NAMALWA (cell line): ENCODE data around the gene CYP2A6.
"Not testable (repeated sequence)": the region's sequence is repeated elsewhere in the genome, so short reads cannot be mapped to it uniquely, and the experiment has no call there.

Experiments used
- DNase-seq: peaks from one replicate; pipeline ENCODE4 v3.0.0-alpha.2; 2015; ENCODE audit warnings: low spot score

The CYP2A6 gene

DNA sequence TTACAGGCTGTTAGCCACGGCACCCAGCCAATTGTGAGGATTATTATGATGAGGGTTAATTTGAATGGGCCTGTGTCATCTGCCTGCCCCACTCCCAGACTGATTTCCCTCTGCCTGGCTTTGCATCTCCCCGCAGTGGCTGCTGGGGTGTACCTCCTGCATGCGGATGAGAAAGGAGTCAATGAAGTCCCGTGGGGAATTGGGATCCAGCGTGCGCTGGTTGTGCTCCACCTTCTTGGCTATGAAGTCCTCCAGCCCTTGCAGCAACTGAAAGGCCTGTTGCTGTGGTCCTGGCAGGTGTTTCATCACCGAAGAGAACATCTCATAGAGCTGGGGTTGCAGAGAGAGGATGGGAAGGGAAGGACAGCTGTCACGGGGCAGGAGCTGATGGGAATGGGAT is 3.5 kb downstream of the CYP2A6 start:
- not testable (repeated sequence) for DNase-seq

DNA sequence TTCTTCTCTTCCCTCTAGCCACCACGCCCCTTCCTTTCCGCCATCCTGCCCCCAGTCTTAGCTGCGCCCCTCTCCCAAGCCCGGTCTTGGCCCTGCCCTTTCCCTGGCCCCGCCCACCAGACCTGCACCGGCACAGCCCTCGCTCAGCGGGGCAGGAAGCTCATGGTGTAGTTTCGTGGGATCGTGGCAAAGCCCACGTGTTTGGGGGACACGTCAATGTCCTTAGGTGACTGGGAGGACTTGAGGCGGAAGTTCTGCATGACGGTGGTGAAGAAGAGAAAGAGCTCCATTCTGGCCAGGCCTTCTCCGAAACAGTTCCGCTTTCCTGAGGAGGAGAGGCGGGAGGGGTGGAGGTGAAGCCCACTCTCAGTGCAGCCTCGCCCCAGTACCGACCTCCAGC is 6.6 kb downstream of the CYP2A6 start:
- DNase-seq, result not testable (repeated sequence)

DNA sequence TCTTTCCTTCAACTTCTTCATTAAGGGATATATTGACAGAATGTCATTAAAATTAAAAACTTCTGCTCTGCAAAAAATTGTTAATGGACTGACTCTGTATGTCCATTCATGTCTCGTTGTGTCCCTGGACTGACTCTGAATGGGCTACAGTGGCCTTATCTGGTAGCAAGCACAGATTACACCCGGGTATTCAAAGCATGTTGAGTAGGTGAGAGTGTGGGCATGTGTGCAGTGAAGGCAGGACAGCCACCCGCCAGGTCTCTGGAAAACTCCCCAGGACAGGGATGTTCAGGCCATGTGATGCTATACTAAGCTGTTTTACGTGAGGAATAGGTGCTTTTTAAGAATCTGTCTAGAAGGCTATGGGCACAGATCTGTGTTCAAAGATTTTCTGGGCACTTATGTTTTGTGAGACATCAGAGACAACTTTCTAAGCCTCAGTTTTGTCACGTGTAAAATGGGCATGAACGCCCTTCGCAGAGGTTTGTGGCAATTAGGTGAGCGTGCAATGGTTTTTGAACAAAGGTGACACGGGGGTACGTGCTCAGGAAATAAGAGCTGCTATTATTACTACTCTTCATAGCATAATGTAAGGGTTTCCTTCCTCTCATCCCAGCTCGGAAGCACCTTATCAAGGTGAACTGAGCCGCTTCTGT is 7.1 kb downstream of the CYP2A6 start:
- not testable (repeated sequence) for DNase-seq

DNA sequence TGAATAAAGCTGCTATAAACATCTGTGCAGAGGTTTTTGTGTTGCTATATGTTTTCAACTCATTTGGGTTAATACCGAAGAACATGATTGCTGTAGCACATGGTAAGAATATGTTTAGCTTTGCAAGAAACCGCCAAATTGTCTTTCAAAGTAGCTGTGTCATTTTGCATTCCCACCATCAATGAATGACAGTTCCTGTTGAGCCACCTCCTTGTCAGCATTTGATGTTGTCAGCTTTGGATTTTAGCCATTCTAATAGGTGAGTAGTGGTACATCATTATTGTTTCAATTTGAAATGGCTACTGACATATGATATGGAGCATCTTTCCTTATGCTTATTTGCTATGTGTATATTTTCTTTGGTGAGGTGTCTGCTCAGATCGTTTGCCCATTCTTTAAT is 8.2 kb downstream of the CYP2A6 start:
- not testable (repeated sequence) for DNase-seq

DNA sequence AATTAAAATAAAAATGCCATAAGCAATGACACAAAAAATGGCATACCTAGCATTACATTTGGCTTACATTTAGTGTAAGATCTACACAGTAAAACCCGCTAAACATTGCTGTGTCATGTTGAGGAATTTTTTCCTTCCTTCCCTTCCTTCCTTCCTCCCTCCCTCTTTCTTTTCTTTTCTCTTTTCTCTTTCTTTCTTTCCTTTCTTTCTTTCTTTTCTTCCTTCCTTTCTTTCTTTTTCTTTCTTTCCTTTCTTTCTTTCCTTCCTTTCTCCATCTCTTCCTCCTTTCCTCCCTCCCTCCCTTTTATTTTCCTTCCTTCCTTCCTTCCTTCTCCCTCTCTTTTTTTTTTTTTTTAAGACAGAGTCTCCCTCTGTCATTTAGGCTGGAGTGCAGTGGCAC is 11.8 kb downstream of the CYP2A6 start:
- DNase-seq, result not testable (repeated sequence)

DNA sequence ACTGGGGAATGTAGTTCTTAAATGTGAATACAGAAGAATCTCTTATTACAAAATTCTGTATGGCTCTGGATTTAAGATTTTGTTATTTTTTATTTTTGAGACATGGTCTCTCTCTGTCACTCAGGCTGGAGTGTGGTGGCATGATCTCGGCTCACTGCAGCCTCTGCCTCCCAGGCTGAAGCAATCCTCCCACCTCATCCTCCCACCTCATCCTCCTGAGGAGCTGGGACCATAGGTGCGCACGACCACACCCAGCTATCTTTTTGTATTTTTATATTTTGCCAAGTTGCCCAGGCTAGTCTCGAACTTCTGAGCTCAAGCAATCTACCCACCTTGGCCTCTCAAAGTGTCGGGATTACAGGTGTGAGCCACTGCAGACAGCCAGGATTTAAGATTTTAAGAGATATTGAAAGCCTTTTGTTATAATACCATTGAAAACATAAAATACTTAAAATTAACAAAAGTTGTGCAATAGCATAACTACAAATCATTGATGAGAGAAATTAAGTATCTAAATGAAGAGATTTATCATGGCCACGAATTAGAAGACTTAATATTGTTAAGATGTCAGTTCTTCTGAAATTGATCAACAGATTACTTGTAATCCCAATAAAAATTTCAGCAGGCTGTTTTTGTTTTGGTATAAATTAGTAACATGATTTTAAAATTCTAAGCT is 13.4 kb downstream of the CYP2A6 start:
- DNase-seq, result no peak

DNA sequence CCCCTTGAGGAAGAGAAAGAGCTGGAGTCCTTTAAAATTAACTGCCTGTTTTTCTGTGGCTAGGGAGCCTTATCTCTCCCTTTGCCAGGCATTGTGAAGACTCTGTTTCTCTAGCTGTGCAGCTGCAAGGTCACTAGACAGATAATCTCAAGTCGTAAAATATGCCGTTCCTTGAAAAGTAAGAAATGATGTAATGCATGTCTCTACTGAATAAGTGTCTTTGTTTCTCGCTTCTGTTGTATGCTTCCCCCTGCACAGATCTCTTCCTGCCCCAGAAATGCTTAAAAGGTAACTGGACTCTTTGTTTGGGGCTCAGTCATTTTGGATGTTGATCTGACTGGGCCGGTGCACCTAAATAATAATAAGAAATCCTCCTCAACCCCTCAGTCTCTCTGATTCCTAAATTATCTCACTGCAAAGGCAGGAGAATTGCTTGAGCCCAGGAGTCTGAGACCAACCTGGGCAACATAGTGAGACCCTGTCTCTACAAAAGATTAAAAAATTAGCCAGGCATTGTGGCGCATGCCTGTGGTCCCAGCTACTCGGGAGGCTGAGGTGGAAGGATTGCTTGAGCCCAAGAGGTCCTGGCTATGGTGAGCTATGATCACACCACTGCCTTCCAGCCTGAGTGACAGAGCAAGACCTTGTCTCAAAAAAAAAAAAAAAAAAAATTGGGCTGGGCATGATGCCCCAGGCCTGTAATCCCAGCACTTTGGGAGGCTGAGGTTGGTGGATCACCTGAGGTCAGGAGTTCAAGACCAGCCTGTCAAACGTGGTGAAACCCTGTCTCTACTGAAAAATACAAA is 16.3 kb downstream of the CYP2A6 start:
- DNase-seq, result not testable (repeated sequence)

DNA sequence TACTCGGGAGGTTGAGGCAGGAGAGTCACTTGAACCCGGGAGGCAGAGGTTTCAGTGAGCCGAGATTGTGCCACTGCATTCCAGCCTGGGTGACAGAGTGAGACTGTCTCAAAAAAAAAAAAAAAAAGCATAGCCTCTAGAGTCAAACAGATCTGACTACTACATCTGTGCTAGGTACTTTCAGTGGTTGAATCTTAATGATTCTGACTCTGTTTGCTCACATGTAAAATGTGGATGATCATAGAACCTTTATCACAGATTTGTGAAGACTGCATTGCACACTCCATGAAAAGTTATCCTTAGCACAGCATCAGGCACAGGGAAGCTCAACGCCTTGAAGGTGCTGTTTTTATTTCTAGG is 17.8 kb downstream of the CYP2A6 start:
- not testable (repeated sequence) for DNase-seq

DNA sequence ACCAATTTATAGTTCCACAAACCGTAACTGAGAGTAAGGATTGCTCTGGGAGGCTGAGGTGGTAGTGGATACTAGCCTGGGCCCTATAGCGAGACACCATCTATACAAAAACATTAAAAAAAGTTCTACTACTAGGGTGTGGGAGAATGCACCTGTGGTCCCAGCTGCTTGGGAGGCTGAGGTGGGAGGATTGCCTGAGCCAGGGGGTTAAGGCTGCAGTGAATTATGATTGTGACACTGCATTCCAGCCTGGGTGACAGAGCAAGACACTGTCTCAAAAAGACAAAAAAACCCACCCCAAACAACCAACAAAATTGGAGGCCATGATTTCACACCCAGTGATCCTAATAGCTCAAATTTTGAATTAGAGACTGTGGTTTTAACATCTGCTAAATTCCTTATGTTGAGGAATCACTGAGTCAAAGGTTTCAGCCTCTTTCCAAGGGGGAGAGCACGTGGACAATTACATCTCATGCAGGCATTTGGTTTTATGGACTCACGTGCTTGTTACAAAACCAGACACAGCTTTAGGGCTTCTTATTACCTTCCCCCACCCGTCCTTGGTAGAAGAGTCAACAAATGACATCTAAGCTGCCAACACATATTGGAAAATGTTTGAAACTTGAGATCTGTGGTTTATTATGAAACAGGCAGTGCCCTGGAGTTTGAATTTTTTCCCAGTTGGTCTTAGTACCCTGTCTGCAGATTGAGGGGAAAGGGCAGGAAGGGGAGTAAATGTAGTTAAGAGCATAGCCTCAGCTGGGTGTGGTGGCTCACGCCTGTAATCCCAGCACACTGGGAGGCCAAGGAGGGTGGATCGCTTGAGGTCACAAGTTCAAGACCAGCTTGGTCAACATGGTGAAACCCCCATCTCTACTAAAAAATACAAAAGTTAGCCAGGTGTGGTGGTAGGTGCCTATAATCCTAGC is 18.5 kb downstream of the CYP2A6 start:
- DNase-seq, result no peak

DNA sequence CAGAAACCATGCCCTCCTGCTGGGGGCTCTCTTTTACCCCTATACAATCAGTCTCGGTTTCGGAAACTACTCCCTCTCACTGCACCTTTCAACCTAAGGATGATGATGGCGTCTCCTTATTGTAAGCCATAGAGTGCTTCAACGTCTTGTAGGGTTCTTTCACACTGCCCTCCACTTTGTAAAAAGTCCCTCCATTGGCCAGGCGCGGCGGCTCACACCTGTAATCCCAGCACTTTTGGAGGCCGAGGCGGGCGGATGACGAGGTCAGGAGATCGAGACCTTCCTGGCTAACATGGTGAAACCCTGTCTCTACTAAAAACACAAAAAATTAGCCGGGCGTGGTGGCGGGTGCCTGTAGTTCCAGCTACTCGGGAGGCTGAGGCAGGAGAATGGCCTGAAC is 19.5 kb downstream of the CYP2A6 start:
- DNase-seq, result not testable (repeated sequence)

DNA sequence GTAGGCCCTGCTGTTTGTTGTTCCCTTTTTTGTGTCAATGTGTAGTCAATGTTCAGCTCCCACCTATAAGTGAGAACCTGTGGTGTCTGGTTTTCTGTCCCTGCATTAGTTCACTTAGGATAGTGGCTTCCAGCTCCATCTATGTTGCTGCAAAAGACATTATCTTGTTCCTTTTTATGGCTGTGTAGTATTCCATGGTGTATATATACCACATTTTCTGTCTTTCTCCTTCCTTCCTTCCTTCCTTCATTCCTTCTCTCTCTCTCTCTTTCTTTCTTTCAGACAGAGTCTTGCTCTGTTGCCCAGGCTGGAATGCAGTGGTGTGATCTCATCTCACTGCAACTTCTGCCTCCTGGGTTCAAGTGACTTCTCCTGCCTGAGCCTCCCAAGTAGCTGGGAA is 21.0 kb downstream of the CYP2A6 start:
- DNase-seq, result no peak

DNA sequence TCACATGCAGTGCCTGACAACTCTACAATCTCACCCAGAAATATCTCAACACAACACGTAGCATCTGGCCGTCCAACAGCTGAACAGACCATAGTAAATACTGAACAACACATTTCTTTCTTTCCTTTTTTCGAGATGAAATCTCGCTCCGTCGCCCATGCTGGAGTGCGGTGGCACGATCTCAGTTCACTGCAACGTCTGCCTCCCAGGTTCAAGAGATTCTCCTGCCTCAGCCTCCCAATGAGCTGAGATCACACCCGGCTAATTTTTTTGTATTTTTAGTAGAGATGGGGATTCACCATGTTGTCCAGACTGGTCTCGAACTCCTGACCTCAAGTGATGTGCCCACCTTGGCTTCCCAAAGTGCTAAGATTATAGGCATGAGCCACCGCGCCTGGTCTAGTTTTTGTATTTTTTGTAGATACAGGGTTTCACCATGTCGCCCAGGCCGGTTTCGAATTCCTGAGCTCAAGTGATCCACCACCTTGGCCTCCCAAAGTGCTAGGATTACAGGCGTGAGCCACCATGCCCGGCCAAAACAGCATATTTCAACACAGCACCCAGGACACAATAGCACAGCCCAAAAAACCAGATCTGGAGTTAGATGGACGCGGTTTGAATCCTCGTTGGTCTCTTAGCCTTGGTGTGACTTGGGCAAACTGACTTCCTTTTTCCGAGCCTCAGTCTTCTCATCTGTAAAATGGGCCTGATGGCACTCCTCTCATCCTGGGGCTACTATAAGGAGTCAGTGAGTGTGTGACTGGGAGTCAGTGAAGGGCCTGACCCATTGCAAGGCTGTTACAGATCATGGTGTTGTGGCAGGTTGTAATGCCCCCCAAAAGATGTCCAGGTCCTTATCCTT is 22.6 kb downstream of the CYP2A6 start:
- no peak for DNase-seq

DNA sequence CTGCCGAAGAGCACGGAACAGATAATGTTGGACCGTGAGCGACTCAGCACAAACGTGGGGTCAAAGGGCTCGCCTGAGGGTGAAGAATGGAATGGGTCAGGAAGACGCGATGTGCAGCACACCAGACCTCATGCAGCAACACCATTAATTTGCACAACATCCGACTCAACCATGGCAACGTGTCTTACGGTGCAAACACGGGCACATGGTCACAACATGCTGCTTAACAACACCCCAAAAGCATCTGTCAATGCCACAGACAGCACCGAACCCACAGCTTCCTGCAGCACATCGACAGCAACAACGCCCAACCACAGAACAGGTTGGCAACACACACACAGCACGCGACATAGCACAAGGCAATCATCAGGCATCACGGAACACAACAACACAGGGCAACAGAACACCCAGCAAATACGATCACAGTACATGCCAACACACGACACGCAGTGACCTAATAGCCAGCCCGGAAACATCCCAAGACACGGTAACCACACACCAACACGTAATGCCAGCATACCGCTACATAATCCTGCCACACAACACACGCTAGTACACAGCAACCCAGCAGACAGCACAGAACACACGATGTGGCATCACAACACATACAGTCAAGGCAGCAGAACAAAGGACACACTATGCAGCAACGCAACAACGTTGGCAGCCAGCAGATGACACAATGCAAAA is 23.4 kb downstream of the CYP2A6 start:
- not testable (repeated sequence) for DNase-seq

DNA sequence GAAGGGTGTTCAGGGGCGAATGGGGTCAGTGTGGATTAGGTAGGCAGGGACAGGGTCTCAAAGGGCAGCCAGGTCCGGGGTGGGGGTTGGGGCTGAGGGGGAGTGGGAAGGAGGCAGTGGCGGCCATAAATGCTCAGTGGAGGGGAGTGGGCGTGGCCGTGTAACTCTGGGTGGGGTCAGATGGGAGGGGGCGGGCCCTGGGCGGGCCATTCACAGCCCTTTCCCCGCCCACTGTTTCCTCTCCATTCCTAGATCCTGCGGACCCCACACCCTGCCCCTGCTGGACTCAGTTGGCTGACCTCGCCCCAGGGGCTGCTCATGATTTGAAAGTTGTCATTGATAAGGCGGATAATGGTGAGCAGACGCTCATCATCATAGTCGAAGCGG is 23.9 kb downstream of the CYP2A6 start:
- not testable (repeated sequence) for DNase-seq

DNA sequence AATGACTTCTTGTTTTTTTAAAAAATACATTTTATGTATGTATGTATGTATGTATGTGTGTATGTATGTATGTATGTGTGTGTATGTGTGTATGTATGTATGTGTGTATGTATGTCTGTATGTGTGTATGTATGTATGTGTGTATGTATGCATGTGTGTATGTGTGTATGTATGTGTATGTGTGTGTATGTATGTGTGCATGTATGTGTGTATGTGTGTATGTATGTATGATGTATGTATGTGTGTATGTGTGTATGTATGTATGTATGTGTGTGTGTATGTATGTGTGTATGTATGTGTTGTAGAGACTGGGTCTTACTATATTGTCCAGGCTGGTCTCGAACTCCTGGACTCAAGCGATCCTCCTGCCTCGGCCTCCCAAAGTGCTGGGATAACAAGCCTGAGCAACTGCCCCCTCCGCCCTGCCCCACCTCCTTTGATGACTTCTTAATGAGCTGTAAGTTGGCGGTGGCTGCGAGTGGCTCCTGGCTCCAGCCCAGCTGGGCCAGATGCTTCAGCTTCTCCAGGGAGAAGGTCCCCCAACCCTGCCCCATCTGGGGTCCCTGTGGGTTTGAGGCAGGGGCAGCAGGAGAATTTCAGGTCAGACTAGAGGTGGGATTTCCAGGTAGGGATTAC is 24.7 kb downstream of the CYP2A6 start:
- not testable (repeated sequence) for DNase-seq

DNA sequence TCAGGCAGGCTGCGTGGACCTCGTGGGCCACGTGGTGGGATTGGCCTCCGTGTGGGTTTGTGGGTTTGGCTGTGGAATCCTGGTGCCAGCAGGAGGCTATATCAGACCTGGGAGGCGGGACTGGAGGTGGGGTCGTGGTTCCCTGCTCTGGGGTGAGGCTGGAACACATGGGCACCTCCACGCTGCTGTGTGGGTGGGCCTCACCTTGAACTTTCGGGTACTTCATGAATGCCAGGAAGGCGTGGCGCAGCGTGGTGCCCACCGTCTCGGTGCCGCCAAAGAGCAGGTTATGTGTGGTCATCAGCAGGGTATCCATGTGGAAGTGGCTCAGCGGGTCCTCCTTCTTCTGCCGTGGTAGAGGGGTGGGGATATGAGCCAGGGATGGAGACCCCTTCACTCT is 25.3 kb downstream of the CYP2A6 start:
- not testable (repeated sequence) for DNase-seq

DNA sequence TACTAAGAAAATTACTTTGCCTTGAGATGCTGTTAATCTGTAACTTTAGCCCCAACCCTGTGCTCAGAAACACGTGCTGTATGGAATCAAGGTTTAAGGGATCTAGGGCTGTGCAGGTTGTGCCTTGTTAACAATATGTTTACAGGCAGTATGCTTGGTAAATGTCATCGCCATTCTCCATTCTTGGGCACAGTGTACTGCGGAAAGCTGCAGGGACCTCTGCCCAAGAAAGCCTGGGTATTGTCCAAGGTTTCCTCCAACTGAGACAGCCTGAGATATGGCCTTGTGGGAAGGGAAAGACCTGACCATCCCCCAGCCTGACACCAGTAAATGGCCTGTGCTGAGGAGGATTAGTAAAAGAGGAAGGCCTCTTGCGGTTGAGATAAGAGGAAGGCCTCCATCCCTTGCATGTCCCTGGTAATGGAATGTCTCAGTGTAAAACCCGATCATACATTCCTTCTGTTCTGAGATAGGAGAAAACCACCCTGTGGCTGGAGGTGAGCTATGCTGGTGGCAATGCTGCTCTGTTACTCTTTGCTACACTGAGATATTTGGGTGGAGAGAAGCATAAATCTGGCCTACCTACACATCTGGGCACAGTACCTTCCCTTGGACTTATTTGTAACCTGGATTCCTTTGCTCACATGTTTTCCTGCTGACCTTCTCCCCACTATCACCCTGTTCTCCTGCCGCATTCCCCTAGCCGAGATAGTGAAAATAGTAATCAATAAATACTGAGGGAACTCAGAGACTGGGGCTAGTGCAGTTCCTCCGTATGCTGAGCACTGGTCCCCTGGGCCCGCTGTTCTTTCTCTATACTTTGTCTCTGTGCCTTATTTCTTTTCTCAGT is 27.3 kb downstream of the CYP2A6 start:
- DNase-seq, result not testable (repeated sequence)

DNA sequence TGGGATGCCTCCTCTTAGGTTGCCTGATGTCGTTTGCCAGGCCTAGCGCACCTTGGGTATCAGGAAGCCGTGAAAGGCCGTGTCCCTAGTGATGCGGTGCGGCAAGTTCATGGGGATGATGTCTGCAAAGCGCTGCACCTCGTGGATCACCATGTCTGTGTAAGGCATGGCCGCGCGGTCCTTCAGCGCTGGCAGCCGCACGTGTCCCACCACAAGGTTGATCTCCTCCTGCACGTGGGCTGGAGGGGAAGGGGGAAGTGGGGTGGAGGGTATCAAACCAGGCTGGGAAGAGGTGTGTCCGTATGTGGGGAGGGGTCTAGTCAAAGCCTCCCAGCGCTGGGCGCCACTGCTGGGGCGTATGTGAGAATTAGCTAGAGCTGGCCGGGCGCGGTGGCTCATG is 28.1 kb downstream of the CYP2A6 start:
- no peak for DNase-seq
